Activated CD4-positive, alpha-beta T cell treated with anti-CD3 and anti-CD28 coated beads, Interleukin-2, amount 50 U/mL, for 24 hours (primary cell): ENCODE measurements around the gene GMFB.
A peak's percentile ranks its signal among the peaks of the same experiment; 100 is the strongest.

Source experiments
- DNase-seq, 2 donors: peaks; one replicate each; pipeline ENCODE4 v3.0.0-alpha.2; 2020; ENCODE audit warnings: low read depth in 1 of 2, low spot score in 1 of 2

GMFB gene

DNA sequence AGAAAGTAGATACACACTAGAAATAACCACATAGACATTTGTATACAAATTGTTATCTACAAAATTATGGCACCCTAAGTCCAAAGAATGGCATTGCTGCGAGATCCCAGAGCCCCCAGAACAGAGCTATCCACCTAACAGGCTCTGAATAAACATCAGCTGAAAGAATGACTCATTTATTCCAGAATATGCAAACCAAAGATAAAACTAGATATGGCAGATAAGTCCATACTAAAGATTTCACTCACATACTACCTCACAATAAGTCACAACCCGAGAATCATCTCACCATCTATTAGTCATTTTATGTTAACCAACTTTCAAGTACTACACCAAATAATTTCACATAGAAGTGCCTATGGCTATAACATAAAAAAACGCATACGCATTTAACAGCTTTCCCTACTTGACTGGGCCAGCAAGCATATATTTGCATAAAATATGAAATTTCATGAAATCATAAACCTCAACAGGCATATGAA, 53.2 kb downstream of the GMFB start:
- peak in 1 of 2 donors; percentile 13 for DNase-seq

DNA sequence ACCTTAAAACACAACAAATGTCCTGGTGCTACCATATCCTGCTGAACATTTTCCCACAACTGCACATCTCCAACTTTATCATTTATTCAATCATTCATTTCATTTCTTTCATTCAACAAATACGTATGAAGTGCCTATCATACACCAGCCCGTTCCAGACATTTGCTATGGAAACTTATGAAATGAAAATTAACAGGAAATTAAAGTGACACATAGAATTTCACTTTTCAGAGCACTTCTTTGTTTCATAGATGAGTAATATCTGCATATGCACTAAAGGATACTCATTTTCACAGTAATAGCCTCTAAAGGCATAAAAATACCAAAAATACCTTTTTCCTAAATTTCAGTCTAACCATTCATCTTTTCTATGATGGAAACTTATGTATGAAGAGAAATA, 60.3 kb downstream of the GMFB start:
- no peak for DNase-seq

DNA sequence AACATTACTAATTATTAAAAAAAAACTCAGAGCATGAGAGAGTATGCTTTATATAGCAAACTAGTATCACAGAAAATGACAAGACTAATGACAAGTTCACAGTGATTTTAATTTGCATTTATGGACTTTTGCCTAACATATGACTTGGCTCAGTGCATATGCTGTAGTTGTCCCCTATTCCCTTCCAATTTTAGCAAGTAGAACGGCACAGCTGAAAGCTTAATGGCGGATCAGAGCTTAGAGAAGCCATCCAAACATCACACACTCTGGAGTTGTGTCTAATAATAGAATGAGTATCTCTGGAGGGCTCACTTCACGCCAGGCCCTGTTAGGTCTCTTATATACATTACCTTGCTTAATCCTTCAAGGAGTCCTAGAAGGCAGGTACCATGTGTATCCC, 60.9 kb downstream of the GMFB start:
- no peak for DNase-seq

DNA sequence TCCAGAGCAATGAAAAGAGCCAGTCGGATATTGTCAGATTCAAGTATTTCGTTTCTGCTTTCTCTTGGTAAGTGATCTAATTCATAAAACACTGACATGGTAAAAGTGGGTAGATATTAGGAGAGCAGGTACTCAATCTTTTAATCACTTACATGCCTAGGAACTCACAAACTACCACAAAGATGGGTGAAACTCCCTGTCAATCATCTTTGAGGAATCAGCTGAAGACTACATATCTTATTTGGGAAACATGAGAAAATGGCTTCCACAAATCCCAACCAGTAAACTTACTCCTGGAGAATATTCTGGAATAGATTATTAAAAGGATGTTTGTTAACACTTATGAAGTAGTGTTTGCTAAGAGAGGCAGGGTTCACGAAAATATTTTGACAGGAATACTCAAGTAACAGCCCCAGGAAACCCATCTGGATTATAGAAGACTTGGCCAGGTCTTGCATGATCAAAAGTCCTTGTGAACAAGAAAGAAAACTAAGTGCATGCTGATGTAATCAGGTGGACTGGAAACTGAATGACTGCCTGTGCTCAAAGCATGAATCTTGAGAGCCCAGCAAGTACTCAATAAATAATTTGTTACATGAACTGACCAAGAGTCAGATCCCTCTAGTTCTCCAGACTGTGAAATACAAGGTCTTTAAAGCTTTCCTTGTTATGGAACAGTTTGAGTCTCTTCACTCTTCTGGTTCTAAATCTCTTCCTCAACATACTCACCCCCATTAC, 63.1 kb downstream of the GMFB start:
- DNase-seq, result no peak

DNA sequence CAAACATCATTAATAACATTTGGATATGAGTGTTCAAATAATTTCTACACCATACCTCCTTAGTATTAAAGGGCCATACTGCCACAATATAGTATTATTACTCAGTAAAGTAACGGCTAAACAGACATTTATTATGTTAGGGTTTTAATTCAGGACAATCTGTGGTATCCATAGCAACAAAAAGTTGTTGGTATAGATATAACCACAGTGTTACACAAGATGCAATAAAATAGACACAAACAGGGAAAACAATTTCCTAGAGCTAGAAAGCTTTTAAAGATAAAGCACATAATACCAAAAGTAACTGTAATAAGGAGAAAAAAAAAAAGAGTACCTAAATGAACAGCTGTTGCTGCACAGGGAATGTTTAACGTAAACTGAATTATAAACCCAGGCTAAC, 63.7 kb downstream of the GMFB start:
- DNase-seq, result no peak
